ENCODE data around the gene SLC36A2. TPM values are rescaled to one million over a fixed set of nuclear protein-coding genes. Genes with fewer than 3 reads are reported as not detected.

Gene SLC36A2
- total and polyA plus RNA-seq, 10 donors: 0.02 TPM; not detected in 9

- no peak for TF ChIP-seq POLR2AphosphoS5 (IDR thresholded peaks at IDR 0.05)
- TF ChIP-seq POLR2A (IDR thresholded peaks at IDR 0.05): no peak
- TF ChIP-seq CTCF (IDR thresholded peaks at IDR 0.05 in 8 of 11, conservative IDR thresholded peaks at IDR 0.05 in 3 of 11): no peak
- Histone ChIP-seq H3K27ac (no peak overlapping the region), H3K36me3 (no peaks in the 10 kb centered on the region), H3K4me3 (no peak overlapping the region), H3K27me3 (replicated peaks in 1 of 7) (no peaks in the 10 kb centered on the region), H3K9me3 (peaks cover 0 to 4% (median 1%) of the 10 kb centered on the region in 8 donors), H3K4me1 (no peaks in the 10 kb centered on the region)
- intact Hi-C loops (cut with DNase I; ENCODE audit: low total_unique reads): no loop called here
- WGBS, 5 donors: 78 to 92% (median 86%) methylated on average over 1 of the region's 1 CpG
- no peak for DNase-seq
These were observed 61.1 kb downstream of the SLC36A2 start for GRCh38 chr5:151286246-151286645.

GRCh38 chr5:151285683-151286082 lies 61.7 kb downstream of the SLC36A2 start:
- H3K27me3 ChIP-seq (replicated peaks in 1 of 7): no peaks in the 10 kb centered on the region
- no peak overlapping the region for H3K27ac ChIP-seq
- no peak for DNase-seq
- no peaks in the 10 kb centered on the region for H3K9me3 ChIP-seq
- TF ChIP-seq CTCF (IDR thresholded peaks at IDR 0.05 in 8 of 11, conservative IDR thresholded peaks at IDR 0.05 in 3 of 11): no peak
- TF ChIP-seq POLR2AphosphoS5 (IDR thresholded peaks at IDR 0.05): no peak
- no peak for TF ChIP-seq POLR2A (IDR thresholded peaks at IDR 0.05)
- H3K4me1 ChIP-seq: no peaks in the 10 kb centered on the region
- H3K36me3 ChIP-seq: no peaks in the 10 kb centered on the region
- intact Hi-C loops (cut with DNase I; ENCODE audit: low total_unique reads): no loop called here
- 82 to 90% (median 85%) methylated on average over 5 of the region's 5 CpGs for WGBS, 5 donors
- no peak overlapping the region for H3K4me3 ChIP-seq

- no peaks in the 10 kb centered on the region for H3K27me3 ChIP-seq (replicated peaks in 1 of 7)
- H3K27ac ChIP-seq: no peak overlapping the region
- no peak for TF ChIP-seq POLR2AphosphoS5 (IDR thresholded peaks at IDR 0.05)
- TF ChIP-seq CTCF (IDR thresholded peaks at IDR 0.05 in 8 of 11, conservative IDR thresholded peaks at IDR 0.05 in 3 of 11): peak in 1 of 11 experiments; percentile 27
- TF ChIP-seq POLR2A (IDR thresholded peaks at IDR 0.05): no peak
- intact Hi-C loops (cut with DNase I; ENCODE audit: low total_unique reads): no loop called here
- WGBS, 5 donors: 27 to 37% (median 34%) methylated on average over 8 of the region's 8 CpGs
- H3K36me3 ChIP-seq: no peaks in the 10 kb centered on the region
- DNase-seq: no peak
- no peak overlapping the region for H3K4me3 ChIP-seq
- H3K9me3 ChIP-seq: no peaks in the 10 kb centered on the region
- no peaks in the 10 kb centered on the region for H3K4me1 ChIP-seq
These were observed 62.9 kb downstream of the SLC36A2 start for GRCh38 chr5:151284392-151284967.

GRCh38 chr5:151283120-151283825 lies 64.1 kb downstream of the SLC36A2 start:
- Histone ChIP-seq H3K4me3 (no peak overlapping the region), H3K27me3 (replicated peaks in 1 of 7) (no peaks in the 10 kb centered on the region), H3K27ac (no peak overlapping the region), H3K36me3 (no peaks in the 10 kb centered on the region), H3K4me1 (no peaks in the 10 kb centered on the region), H3K9me3 (no peaks in the 10 kb centered on the region)
- no peak for DNase-seq
- TF ChIP-seq POLR2AphosphoS5 (IDR thresholded peaks at IDR 0.05): no peak
- TF ChIP-seq CTCF (IDR thresholded peaks at IDR 0.05 in 8 of 11, conservative IDR thresholded peaks at IDR 0.05 in 3 of 11): no peak
- TF ChIP-seq POLR2A (IDR thresholded peaks at IDR 0.05): no peak
- 76 to 91% (median 81%) methylated on average over 4 of the region's 4 CpGs for WGBS, 5 donors
- intact Hi-C loops (cut with DNase I; ENCODE audit: low total_unique reads): no loop called here

Data from spleen (tissue), 11 donors.